Measurements from ENCODE around the gene CD80.

DNA sequence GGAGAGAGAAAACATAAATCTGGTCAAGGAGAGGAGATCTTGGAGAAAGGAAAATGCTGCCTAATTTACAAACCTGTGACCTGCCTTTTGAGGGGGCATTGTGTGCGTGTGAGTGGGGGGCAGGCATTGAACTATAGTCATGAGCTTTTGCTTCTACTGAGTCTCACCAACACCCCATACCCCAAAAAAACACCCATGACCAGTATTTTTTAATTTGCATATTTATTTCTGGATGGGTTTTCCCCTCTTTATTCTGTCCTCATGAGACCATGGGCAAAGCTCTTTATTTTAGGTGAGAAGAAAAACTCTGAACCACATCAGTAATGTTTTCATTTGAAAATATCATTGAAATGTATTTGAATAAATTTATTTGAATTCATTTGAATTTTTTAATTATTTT is 20.6 kb downstream of the CD80 start:
- no peak for TF ChIP-seq DPF2 (IDR thresholded peaks at IDR 0.05)
- no peak for TF ChIP-seq POLR2A (IDR thresholded peaks at IDR 0.05; ENCODE audit: low read depth, low read length)
- TF ChIP-seq JUND (IDR thresholded peaks at IDR 0.05; ENCODE audit: low read depth, low read length): no peak
- TF ChIP-seq HCFC1 (IDR thresholded peaks at IDR 0.05; ENCODE audit: low read length): no peak
- TF ChIP-seq SIN3A (IDR thresholded peaks at IDR 0.05; ENCODE audit: low read depth, low read length): no peak
- no peak for TF ChIP-seq EZH2 (IDR thresholded peaks at IDR 0.05; ENCODE audit: borderline replicate concordance, control insufficient read depth, low read depth, low read length)
